ENCODE measurements around the gene LSP1. TPM values are rescaled to one million over a fixed set of nuclear protein-coding genes. Genes with fewer than 3 reads are reported as not detected.
"Not testable (repeated sequence)": the region's sequence is repeated elsewhere in the genome, so short reads cannot be mapped to it uniquely, and the experiment has no call there.

Gene LSP1, protein sequence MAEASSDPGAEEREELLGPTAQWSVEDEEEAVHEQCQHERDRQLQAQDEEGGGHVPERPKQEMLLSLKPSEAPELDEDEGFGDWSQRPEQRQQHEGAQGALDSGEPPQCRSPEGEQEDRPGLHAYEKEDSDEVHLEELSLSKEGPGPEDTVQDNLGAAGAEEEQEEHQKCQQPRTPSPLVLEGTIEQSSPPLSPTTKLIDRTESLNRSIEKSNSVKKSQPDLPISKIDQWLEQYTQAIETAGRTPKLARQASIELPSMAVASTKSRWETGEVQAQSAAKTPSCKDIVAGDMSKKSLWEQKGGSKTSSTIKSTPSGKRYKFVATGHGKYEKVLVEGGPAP
- polyA plus RNA-seq (2012; ENCODE audit: insufficient read depth, insufficient read length): 10.3 TPM

DNA sequence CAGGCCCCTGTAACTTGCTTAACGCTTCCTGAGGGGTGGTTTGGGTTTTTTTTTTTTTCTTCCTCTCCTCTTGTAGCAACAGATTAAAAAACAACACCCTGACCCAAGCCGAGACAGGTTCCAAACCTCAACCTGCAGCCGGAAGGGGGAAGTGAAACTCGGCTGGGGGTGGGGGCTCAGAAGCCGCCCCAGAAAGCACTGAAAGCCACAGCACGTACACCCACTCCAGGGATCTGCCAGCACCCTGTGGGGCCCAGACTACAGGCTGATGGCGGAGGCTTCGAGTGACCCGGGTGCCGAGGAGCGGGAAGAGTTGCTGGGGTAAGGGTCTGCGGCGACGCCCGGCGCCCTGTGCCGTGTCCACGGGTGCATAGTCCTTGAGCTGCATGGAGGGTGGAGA is at the start of gene LSP1:
Gene LSP1, plus strand, starts transcription at position 208 of the 400 bp plus-strand sequence. Its CDS starts 61 bp downstream, at position 269.
- DNase-seq (ENCODE audit: low read depth, low spot score): peak; percentile 46
- H3K4me3 ChIP-seq (ENCODE audit: low read length): peak within 1 kb of the TSS; percentile 11; the same call in 1 of the 2 replicates

DNA sequence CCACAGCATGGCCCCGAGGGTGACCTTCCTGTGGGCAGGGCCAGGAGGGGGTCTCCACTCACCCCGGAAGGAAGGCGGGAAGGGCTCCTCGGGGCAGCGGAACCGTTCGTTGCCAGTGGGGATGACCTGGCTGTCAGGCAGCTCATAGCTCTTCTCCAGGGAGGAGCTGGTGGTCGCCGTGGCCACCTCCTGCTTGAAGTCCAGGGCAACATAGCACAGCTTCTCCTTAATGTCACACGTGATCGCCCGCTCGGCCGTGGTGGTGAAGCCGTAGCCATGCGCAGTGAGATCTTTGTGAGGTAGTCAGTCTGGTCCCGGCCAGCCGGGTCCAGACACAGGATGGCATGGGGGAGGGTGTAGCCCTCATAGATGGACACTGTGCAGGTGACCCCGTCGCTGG is 49.6 kb upstream of the LSP1 start:
- no peak for DNase-seq (ENCODE audit: low read depth, low spot score)
- no peak overlapping the region for H3K4me3 ChIP-seq (ENCODE audit: low read length)

DNA sequence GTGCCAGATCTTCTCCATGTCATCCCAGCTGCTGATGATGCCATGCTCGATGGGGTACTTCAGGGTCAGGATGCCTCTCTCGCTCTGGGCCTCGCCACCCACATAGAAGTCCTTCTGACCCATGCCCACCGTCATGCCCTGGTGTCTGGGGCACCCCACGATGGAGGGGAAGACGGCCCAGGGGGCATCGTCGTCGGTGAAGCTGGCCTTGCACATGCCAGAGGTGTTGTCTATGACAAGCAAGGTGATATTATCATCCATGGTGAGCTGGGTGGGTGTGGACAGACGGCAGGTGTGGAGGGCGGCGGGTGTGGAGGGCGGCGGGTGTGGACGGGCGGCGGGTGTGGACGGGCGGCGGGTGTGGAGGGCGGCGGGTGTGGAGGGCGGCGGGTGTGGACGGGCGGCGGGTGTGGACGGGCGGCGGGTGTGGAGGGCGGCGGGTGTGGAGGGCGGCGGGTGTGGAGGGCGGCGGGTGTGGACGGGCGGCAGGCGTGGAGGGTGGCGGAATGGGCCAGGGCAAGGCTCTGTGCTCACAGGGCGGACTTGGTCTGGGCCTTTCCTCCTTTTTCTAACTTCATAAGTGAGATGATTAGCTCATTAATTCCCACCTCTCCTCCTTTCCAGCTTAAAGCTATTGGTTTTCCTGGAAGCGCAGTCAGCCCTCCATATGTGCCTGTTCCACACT is 48.9 kb upstream of the LSP1 start:
- not testable (repeated sequence) for H3K4me3 ChIP-seq (ENCODE audit: low read length); DNase-seq (ENCODE audit: low read depth, low spot score)

DNA sequence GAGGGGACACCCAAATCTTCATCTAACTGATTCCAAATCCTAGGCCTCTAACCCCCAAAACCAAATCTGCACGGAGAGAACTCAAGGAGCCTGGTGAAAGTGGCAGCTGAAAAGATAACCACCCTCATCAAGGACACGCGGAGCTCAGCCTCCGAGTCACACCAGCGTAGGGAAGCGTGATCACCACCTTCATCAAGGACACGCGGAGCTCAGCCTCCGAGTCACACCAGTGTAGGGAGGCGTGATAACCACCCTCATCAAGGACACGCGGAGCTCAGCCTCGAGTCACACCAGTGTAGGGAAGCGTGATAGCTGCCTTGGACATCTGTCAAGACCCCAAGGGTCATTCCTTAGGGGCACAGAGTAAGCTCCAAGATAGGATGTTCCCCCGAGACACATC is 47.4 kb upstream of the LSP1 start:
- no peak for DNase-seq (ENCODE audit: low read depth, low spot score)
- no peak overlapping the region for H3K4me3 ChIP-seq (ENCODE audit: low read length)

DNA sequence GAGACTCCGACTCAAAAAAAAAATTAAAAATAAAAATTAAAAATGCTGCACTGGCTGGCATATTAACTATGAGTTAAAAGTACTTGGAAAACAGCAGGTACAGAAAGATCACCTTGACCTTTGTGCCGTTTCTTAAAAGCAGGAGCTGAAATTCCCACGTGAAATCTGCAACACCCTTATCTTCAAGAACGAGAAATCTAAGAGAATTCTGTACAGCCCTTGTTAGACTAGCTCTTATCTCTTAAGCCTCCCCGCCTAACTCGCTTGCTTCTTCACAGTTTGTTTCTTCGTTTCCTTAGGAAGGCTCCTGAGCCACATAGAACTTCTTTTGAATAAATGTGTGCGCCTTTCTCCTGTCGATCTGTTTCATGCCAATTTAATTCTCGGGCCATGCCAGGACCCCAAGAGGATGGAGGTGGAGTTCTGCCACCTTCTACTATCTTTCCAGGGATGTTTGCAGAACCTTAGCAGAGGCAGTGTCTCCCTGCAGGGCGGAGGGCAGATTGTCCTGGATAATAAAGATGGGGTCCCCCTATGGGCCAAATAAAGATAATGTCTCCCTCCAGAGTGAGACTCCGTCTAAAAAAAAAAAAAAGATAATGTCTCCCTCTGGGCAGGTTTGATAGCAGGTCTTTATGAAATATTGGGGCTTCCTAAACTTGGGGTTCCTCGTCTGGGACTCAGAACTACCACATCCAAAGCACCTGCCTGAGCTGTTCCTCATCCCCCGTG is 45.5 kb upstream of the LSP1 start:
- H3K4me3 ChIP-seq (ENCODE audit: low read length): no peak overlapping the region
- no peak for DNase-seq (ENCODE audit: low read depth, low spot score)

DNA sequence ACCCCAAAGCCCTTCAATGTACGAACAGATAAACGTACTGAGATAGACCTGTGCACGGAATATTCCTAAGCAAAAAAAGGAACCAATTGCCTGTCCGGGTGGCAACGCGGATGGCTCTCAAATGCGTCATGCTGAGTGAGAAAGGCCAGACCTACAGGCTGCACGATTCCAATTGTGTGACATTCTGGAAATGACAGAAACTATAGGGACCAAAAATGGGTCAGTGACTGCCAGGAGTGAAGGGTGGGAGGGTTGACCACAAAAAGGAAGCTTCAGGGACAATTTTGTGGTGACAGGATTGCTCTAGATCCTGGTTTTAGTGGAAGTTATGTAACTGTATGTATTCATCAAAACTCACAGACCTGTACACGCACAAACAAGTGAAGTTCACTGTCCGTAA is 42.1 kb upstream of the LSP1 start:
- H3K4me3 ChIP-seq (ENCODE audit: low read length): no peak overlapping the region
- DNase-seq (ENCODE audit: low read depth, low spot score): no peak

DNA sequence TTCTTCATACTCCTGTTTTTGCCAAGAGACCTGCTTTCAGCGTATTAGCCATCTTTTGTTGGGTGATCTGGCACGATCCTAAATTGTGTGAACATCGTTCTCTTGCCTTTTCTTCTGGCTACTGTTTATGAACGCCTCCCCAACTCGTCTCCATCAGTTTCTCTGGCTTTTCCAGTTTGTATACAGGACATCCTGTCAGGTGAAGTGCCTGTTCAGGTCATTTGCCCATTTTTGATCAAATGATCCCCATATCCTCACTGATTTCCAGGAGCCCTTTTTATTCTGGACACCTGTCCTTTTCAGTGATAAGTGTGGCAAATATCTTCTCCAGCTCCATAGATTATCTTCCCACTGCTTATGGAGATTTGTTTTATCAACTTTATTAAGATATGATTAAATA is 40.6 kb upstream of the LSP1 start:
- DNase-seq (ENCODE audit: low read depth, low spot score): no peak
- no peak overlapping the region for H3K4me3 ChIP-seq (ENCODE audit: low read length)

DNA sequence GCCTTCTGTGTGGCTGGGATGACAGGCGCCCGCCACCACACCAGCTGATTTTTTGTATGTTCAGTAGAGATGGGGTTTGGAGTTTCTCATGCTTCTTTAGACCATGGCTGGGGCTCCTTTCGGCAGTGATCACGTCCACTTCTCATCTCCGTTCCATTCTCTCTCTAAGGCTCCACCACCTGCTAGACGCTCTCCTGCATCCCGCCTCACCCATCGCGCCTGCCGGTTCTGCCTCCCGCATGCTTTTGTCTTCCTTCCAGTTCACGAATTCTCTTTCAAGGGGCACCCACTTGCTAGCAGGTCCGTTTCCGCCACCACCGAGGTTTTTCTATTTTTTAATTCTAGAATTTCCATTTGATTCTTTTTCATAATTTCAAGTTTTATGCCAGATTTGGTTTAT is 40.1 kb upstream of the LSP1 start:
- no peak overlapping the region for H3K4me3 ChIP-seq (ENCODE audit: low read length)
- DNase-seq (ENCODE audit: low read depth, low spot score): no peak

DNA sequence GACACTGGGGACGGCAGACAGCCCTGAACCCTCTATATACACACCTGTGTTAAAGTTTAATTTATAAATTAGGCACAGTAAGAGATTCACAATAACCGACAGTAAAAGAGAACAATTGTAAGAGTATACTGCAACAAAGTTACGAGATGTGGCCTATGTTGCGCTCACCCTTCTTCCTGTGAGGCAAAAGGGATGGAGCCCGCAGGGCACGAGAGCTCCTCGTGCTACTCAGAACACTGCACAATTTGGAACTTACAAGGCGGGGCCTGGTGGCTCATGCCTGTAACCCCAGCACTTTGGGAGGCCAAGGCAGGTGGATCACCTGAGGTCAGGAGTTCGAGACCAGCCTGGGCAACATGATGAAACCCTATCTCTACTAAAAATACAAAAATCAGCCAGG is 39.5 kb upstream of the LSP1 start:
- not testable (repeated sequence) for DNase-seq (ENCODE audit: low read depth, low spot score); H3K4me3 ChIP-seq (ENCODE audit: low read length)

DNA sequence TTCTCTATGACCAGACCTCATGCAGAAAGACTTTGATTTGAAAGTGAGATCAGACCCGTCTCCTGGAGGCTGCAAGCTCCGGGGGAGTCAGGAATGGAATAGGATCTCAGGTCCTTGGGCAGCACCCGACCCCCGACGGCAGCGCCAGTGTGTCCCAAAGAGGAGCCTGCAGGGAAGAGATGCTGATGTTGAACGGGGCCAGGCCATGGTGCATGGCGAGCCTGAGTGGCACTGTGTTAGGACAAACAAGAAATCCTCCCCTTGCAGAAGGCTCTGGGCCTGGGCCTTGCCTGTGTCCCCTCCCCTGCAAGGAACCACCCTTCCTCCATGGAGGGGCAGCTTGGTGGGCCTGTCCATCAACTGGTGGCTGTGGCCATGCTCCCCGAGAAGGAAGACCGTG is 38.2 kb upstream of the LSP1 start:
- no peak overlapping the region for H3K4me3 ChIP-seq (ENCODE audit: low read length)
- DNase-seq (ENCODE audit: low read depth, low spot score): no peak

DNA sequence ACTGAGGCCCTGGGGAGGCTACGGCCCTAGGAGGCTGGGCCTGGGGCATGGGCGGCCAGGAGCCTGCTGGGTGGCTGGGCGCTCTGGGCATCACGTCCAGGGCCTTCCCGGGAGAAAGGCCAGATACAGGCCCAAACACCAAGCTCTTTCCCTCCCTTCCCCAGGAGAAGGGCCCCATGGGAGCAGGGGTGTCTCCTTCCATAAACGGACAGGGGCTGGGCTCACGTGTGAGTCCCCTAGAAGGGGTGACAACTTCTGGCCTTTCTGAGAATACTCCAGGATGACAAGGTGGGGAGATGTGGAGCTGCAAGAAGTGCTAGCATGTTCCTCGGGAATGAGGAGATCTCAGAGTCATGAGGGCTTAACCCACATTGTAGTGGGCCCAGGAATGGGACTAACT is 37.6 kb upstream of the LSP1 start:
- no peak overlapping the region for H3K4me3 ChIP-seq (ENCODE audit: low read length)
- DNase-seq (ENCODE audit: low read depth, low spot score): no peak

DNA sequence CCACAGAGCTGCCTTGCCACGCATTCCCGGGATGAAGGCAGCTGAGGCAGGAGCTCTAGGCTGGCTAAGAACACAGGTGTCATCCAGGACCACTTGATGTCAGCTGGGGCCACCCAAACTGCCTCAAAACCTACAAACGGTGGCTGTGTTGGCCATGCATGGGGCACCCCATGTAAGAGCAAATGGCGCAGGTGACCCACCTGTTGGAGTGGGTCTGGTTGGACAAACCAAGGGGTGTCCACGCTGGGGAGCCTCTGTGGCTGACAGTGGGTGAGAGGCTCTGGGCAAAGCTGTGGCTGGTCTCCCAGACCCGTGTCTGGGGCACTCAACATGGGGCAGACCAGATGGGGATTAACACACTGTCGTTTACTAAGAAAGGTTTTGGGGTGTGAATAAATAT is 37.1 kb upstream of the LSP1 start:
- DNase-seq (ENCODE audit: low read depth, low spot score): no peak
- H3K4me3 ChIP-seq (ENCODE audit: low read length): no peak overlapping the region

DNA sequence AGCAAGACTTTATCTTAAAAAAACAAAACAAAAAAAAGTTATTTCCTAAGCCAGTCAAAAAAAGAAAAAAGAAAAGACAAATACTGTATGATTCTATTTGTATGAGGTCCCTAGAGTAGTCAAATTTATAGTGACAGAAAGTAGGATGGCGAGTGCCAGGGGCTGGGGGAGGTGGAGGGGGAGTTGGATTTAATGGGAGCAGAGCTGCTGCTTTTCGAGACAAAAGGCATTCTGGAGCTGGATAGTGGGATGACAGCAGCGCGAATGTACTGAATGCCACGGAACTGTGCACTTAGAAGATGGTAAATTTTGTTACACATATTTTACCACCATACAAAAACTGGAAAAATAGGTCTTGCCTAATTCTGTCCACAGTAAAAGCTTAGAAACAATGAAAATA is 35.9 kb upstream of the LSP1 start:
- H3K4me3 ChIP-seq (ENCODE audit: low read length): no peak overlapping the region
- DNase-seq (ENCODE audit: low read depth, low spot score): no peak

DNA sequence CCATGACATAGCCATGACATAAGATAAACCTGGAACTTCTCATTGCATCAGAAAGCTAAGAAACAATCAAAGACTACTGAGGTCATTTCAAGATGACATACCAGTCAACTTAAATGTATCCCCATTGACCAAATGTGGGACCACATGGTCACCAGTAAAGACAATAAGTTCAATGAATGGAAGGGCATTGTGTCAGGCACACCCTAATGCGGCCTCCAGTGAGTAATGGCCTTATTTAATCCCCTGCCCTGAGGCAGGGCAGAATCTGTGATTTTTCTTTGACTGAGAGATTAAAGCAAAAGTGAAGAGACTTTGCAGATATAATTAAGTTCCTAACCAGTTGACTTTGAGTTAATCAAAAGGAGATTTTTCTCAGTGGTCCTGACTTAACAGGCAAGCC is 35.4 kb upstream of the LSP1 start:
- H3K4me3 ChIP-seq (ENCODE audit: low read length): no peak overlapping the region
- DNase-seq (ENCODE audit: low read depth, low spot score): no peak

DNA sequence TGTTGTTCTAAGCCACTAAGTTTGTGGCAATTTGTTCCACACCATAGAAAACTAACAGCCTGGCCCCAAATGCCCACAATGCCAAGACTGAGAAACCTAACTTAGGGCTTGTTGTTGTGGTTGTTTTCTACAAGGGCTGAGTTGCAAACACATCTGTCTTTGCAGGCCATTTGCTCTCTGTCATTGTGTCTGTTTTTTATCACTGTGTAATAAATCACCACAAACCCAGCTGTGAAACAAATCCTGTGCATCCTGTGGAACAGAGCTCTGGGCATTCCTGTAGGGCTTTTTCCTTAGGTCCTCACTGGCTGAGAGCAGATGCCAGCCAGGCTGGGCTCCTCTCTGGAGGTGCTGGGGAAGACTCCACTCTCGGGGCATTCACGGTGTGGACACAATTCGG is 33.8 kb upstream of the LSP1 start:
- H3K4me3 ChIP-seq (ENCODE audit: low read length): no peak overlapping the region
- DNase-seq (ENCODE audit: low read depth, low spot score): no peak

DNA sequence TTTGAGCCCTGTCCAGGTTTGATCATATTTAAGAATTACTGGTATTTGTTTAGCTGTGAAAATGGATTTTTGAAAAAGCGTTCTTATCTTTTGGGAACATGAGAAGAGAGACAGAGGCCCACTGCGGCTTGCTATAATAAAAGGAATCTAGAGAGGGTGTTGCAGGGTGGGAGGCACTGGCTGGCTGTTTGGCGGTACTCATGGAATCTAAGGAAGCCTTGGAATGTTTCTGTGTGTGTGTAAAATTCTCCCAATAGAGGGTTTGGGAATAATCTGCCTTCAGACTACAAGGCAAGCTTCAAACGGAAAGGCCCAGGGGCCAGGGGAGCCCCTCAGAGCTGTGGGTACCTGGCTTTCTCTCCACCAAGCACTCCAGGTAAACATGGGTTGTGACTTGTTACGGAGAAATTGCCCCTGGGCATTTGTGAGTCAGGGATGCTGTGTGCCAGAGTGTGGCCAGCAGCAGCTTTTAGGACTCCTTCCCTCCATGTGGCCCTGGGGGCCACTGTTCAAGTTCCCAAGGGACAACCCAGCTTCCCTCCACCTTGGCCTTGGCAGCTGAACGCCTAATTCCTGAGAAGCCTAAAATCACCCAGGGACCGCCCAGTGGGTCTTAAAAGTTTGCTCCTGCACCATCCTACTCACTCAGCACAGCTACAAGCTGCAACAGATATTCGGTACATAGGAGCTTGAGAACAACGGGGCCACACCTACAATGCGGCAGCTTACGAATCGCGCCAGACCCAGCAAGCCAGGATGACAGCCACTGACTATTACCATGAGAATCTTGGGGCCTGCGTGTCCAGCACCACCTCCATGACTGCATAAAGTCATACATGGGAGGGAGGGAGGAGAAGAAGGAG is 32.2 kb upstream of the LSP1 start:
- DNase-seq (ENCODE audit: low read depth, low spot score): no peak
- H3K4me3 ChIP-seq (ENCODE audit: low read length): no peak overlapping the region

DNA sequence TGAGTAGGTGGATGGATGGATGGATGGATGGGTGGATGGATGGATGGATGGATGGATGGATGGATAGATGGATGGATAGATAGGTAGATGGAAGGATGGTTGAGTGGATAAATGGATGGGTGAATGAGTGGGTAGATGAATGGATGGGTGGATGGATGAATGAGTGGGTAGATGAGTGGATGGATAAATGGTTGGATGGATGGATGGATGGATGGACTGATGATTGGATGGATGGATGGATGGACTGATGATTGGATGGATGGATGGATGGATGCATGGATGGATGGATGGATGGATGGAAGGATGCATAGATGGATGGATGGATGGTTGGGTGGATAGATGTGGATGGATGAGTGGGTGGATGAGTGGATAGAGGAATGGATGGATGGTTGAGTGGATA is 31.3 kb upstream of the LSP1 start:
- no peak overlapping the region for H3K4me3 ChIP-seq (ENCODE audit: low read length)
- no peak for DNase-seq (ENCODE audit: low read depth, low spot score)

DNA sequence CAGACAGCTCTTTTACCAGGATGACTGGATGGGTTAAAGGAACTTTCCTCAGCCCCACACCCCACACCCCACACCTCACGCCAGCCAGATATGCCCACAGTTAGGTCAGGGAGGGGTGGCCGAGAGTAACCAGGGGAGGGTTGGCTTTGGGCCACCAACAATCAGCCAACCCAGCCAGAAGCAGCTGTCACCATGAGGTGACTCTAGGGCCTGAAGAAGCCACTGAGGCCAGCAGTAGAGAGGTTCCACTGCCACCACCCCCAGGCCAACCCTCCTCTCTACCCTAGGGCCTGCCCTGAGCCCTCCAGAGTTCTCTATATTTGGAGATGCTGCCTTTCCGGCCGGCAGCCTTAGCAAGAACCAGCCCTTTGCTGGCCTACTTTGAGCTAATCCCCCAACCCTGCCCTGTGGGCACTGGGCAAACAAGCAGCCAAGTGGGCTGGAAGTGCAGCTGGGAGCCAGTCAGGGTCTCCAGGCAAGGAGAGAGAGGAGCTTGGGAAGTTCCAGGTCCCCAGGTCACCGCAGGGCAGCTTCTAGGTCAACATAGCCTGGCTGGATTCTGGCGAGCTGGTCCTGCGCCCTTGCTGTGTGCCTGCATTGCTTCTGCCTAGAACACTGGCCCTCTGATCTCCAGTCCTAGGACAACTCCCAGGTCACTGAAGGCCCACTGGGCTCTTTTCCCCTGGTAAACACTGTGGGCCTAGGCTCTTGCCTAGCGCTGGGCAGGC is 30.1 kb upstream of the LSP1 start:
- H3K4me3 ChIP-seq (ENCODE audit: low read length): no peak overlapping the region
- no peak for DNase-seq (ENCODE audit: low read depth, low spot score)
